ENCODE measurements around the gene PCDH17.

Gene PCDH17

DNA sequence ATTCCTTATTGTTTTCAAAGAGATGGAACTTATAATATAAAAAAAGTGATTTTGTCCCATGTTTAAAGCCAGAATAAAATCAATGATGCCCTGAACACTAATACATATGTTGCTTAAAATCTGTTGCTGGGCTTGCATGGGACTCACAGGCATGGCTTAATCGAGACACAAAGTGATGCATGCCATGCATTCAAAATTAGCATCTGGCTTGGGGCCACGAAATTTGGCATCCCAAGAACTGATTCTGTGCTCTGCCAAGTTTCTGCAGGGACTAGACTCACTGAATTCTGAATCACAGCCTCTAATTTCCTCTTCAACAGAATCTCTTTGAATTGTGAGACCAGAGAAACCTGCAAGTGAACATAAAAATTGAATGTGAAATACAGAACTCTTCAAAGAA, 109.2 kb downstream of the PCDH17 start:
- DNase-seq: no peak

DNA sequence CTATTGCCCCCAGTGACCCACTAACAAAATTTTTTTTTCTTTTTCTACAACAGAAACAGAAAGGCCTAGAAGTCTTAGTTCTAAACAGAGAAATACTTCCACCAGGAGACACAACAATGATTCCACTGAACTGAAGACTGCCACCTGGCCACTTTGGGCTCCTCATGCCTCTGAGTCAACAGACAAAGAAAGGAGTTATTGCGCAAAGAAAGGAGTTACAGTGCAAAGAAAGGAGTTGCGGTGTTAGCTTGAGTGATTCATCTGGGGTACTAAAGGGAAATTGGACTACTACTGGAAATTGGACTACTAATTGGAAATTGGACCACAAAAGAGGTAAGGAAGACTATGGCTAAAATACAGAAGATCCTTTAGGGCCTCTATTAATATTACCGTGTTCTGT, 116.6 kb downstream of the PCDH17 start:
- no peak for DNase-seq

DNA sequence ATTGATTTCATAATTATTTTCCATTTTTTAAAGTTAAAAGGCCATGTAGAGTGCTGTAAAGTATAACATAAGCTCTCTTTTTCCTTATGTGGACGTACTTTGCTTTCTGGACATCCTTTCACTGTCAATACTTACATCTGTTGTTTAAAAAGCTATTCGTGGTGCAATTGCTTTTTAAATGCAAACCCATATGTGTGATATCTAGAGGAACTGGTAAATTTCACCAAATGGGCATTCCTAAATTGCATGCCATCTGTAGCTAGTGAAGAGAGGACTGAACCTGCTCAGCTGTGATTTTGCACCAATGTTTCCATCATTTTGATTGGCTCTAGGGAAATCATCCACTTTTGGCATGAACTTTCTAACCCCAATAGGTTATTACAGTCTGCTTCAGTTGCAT, 129.4 kb downstream of the PCDH17 start:
- no peak for DNase-seq

DNA sequence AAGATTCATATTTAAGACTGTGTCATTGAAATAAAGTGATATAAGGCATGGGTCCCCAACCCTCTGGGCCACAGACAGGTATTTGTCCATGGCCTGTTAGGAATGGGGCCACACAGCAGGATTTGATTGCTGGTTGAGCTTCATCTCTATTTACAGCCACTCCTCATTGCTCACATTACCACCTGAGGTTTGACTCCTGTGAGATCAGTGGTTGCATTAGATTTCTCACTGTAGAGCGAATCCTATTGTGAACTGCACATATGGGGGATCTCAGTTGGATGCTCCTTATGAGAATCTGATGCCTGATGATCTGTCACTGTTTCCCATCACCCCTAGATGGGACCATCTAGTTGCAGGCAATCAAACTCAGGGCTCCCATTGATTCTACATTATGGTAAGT, 132.1 kb downstream of the PCDH17 start:
- no peak for DNase-seq
